ENCODE results near the gene TMCO6. TPM values are rescaled to one million over a fixed set of nuclear protein-coding genes. Genes with fewer than 3 reads are reported as not detected.

TMCO6 gene
- total and polyA plus RNA-seq, 8 donors = 7.6 to 23.1 (median 18.9) TPM

DNA sequence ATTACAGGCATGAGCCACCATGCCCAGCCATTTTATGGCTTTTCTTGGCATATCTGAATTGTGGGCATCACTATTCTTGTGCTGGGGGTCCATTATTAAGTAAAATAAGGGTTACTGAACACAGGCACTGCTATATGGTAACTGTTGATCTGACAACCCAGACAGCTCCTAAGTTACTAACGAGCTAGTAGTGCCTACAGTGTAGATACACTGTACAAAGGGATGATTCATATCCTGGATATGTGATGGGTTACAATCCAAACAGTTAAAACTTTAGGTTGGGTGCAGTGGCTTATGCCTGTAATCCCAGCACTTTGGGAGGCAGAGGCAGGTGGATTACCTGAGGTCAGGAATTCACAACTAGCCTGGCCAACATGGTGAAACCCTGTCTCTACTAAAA lies 10.5 kb upstream of the TMCO6 start:
- no peak for ATAC-seq
- Histone ChIP-seq H3K9me3 (peaks cover 0 to 5% of the 10 kb centered on the region in 2 donors), H3K27me3 (no peaks in the 10 kb centered on the region), H3K36me3 (no peaks in the 10 kb centered on the region), H3K27ac (no peak overlapping the region), H3K4me3 (no peak overlapping the region), H3K4me1 (peaks cover 4 to 38% of the 10 kb centered on the region in 2 donors)
- intact Hi-C loops (cut with DNase I) = no loop called here
- no peak for DNase-seq
- no peak for TF ChIP-seq CTCF (IDR thresholded peaks at IDR 0.05)

GRCh38 chr5:140630292-140631035 lies 8.8 kb upstream of the TMCO6 start:
- Histone ChIP-seq H3K36me3 (no peaks in the 10 kb centered on the region), H3K4me1 (peaks cover 4 to 54% of the 10 kb centered on the region in 2 donors), H3K4me3 (peak overlapping the region in 1 of 2 donors; percentile 64), H3K27ac (peak overlapping the region; percentile 82 to 94), H3K27me3 (no peaks in the 10 kb centered on the region), H3K9me3 (peaks cover 0 to 5% of the 10 kb centered on the region in 2 donors)
- intact Hi-C loops (cut with DNase I) = loop anchor here in 1 of 2 donors (10.0 kb wide), 1 partner anchor 56 kb away; no protein-coding TSS in a partner anchor
- no peak for TF ChIP-seq CTCF (IDR thresholded peaks at IDR 0.05)
- DNase-seq (peak in 1 of 4 donors; percentile 38), ATAC-seq (no peak)

GRCh38 chr5:140631036-140631417 lies 8.2 kb upstream of the TMCO6 start:
- Histone ChIP-seq H3K27ac (peak overlapping the region; percentile 82 to 94), H3K9me3 (peaks cover 0 to 5% of the 10 kb centered on the region in 2 donors), H3K4me3 (peak overlapping the region; percentile 40 to 64), H3K36me3 (no peaks in the 10 kb centered on the region), H3K4me1 (peaks cover 4 to 54% of the 10 kb centered on the region in 2 donors), H3K27me3 (no peaks in the 10 kb centered on the region)
- no peak for ATAC-seq
- DNase-seq = no peak
- intact Hi-C loops (cut with DNase I) = loop anchor here in 1 of 2 donors (10.0 kb wide), 1 partner anchor 56 kb away; no protein-coding TSS in a partner anchor
- no peak for TF ChIP-seq CTCF (IDR thresholded peaks at IDR 0.05)

GRCh38 chr5:140631831-140632365 lies 7.4 kb upstream of the TMCO6 start:
- DNase-seq = peak in 1 of 4 donors; percentile 86
- peak overlapping the region; percentile 40 to 64 for H3K4me3 ChIP-seq
- ATAC-seq = peak; percentile 71
- intact Hi-C loops (cut with DNase I) = loop anchor here in 1 of 2 donors (10.0 kb wide), 1 partner anchor 57 kb away; no protein-coding TSS in a partner anchor
- no peak for TF ChIP-seq CTCF (IDR thresholded peaks at IDR 0.05)
- no peaks in the 10 kb centered on the region for H3K36me3 ChIP-seq
- peak overlapping the region; percentile 82 to 94 for H3K27ac ChIP-seq
- no peaks in the 10 kb centered on the region for H3K27me3 ChIP-seq
- H3K9me3 ChIP-seq = peaks cover 0 to 5% of the 10 kb centered on the region in 2 donors
- H3K4me1 ChIP-seq = peaks cover 4 to 54% of the 10 kb centered on the region in 2 donors

All from left lung (tissue), 10 donors.